Subcutaneous abdominal adipose tissue (tissue), 5 donors: ENCODE measurements around the gene PPP2R2D.
A peak's percentile ranks its signal among the peaks of the same experiment; 100 is the strongest.

Source experiments
- H3K27ac ChIP-seq: one replicate; pipeline ENCODE4 v1.7.0; 2013; ENCODE audit warnings: low read depth, mild to moderate bottlenecking, inconsistent platforms, low read length, moderate library complexity
- H3K27me3 ChIP-seq, 5 donors: one replicate each; pipeline ENCODE4 v1.7.0; 2013; ENCODE audit warnings: low read length in 5 of 5, inconsistent platforms in 1 of 5; ENCODE audit not compliant: control insufficient read depth in 5 of 5, insufficient read depth in 4 of 5
- H3K36me3 ChIP-seq, 5 donors: one replicate each; pipeline ENCODE4 v1.7.0; 2013; ENCODE audit warnings: low read length in 5 of 5; ENCODE audit not compliant: control insufficient read depth in 5 of 5, insufficient read depth in 5 of 5
- H3K4me1 ChIP-seq, 5 donors: one replicate each; pipeline ENCODE4 v1.7.0; 2013; ENCODE audit warnings: low read length in 5 of 5, mild to moderate bottlenecking in 3 of 5, moderate library complexity in 1 of 5; ENCODE audit not compliant: control insufficient read depth in 5 of 5, insufficient read depth in 5 of 5
- H3K4me3 ChIP-seq, 5 donors: one replicate each; pipeline ENCODE4 v1.7.0; 2013; ENCODE audit warnings: low read length in 5 of 5, low read depth in 1 of 5
- H3K9ac ChIP-seq, 5 donors: one replicate each; pipeline ENCODE4 v1.7.0; 2013; ENCODE audit warnings: low read length in 5 of 5, mild to moderate bottlenecking in 4 of 5, moderate library complexity in 3 of 5
- H3K9me3 ChIP-seq, 5 donors: one replicate each; pipeline ENCODE4 v1.7.0; 2013; ENCODE audit warnings: low read length in 5 of 5; ENCODE audit not compliant: control insufficient read depth in 5 of 5
- donor health status: healthy.
- donor health status: healthy.
- donor health status: healthy.
- donor health status: healthy.
- donor health status: healthy.

The PPP2R2D gene

GRCh38 chr10:131972474-131973071 is 71.8 kb downstream of the PPP2R2D start:
- Histone ChIP-seq H3K9ac (no peak overlapping the region), H3K36me3 (peaks cover 6 to 50% (median 40%) of the 10 kb centered on the region in 5 donors), H3K4me1 (peaks cover 3 to 29% (median 16%) of the 10 kb centered on the region in 5 donors), H3K27ac (peak overlapping the region; percentile 54), H3K4me3 (peak overlapping the region in 2 of 5 donors; percentile 2 to 11), H3K27me3 (no peaks in the 10 kb centered on the region), H3K9me3 (no peaks in the 10 kb centered on the region)

- peaks cover 8 to 47% (median 37%) of the 10 kb centered on the region in 5 donors for H3K36me3 ChIP-seq
- H3K9ac ChIP-seq: no peak overlapping the region
- peak overlapping the region; percentile 54 for H3K27ac ChIP-seq
- peaks cover 3 to 31% (median 16%) of the 10 kb centered on the region in 5 donors for H3K4me1 ChIP-seq
- no peaks in the 10 kb centered on the region for H3K27me3 ChIP-seq
- H3K4me3 ChIP-seq: peak overlapping the region in 1 of 5 donors; percentile 2
- no peaks in the 10 kb centered on the region for H3K9me3 ChIP-seq
Measured at GRCh38 chr10:131973160-131973951, 72.5 kb downstream of the PPP2R2D start.

GRCh38 chr10:131974034-131974817 is 73.4 kb downstream of the PPP2R2D start:
- Histone ChIP-seq H3K27me3 (no peaks in the 10 kb centered on the region), H3K27ac (no peak overlapping the region), H3K9me3 (no peaks in the 10 kb centered on the region), H3K36me3 (peaks cover 5 to 38% (median 29%) of the 10 kb centered on the region in 5 donors), H3K4me3 (no peak overlapping the region), H3K9ac (no peak overlapping the region), H3K4me1 (peaks cover 5 to 40% (median 23%) of the 10 kb centered on the region in 5 donors)

- Histone ChIP-seq H3K9me3 (no peaks in the 10 kb centered on the region), H3K27me3 (no peaks in the 10 kb centered on the region), H3K4me3 (no peak overlapping the region), H3K4me1 (peaks cover 9 to 48% (median 31%) of the 10 kb centered on the region in 5 donors), H3K36me3 (peaks cover 5 to 30% (median 21%) of the 10 kb centered on the region in 5 donors), H3K9ac (no peak overlapping the region), H3K27ac (no peak overlapping the region)
Measured at GRCh38 chr10:131975003-131975402, 74.2 kb downstream of the PPP2R2D start.

- no peak overlapping the region for H3K4me3 ChIP-seq
- H3K36me3 ChIP-seq: peaks cover 5 to 22% (median 13%) of the 10 kb centered on the region in 5 donors
- H3K4me1 ChIP-seq: peaks cover 9 to 56% (median 38%) of the 10 kb centered on the region in 5 donors
- H3K27ac ChIP-seq: no peak overlapping the region
- no peaks in the 10 kb centered on the region for H3K27me3 ChIP-seq
- H3K9me3 ChIP-seq: no peaks in the 10 kb centered on the region
- H3K9ac ChIP-seq: peak overlapping the region in 1 of 5 donors; percentile 35
Measured at GRCh38 chr10:131975796-131976195, 75.0 kb downstream of the PPP2R2D start.

GRCh38 chr10:131977323-131978096 is 76.7 kb downstream of the PPP2R2D start:
- Histone ChIP-seq H3K27ac (no peak overlapping the region), H3K4me1 (peaks cover 9 to 57% (median 48%) of the 10 kb centered on the region in 5 donors), H3K9ac (no peak overlapping the region)

GRCh38 chr10:131978366-131978765 is 77.6 kb downstream of the PPP2R2D start:
- Histone ChIP-seq H3K27me3 (no peaks in the 10 kb centered on the region), H3K9me3 (no peaks in the 10 kb centered on the region), H3K4me1 (peaks cover 6 to 53% (median 42%) of the 10 kb centered on the region in 5 donors), H3K36me3 (peaks cover 0 to 6% (median 2%) of the 10 kb centered on the region in 5 donors), H3K9ac (no peak overlapping the region), H3K4me3 (no peak overlapping the region), H3K27ac (peak overlapping the region; percentile 23)

More at GRCh38 chr10:131977323-131978096, 76.7 kb downstream of the PPP2R2D start:
- Histone ChIP-seq H3K27me3 (no peaks in the 10 kb centered on the region), H3K36me3 (peaks cover 0 to 7% (median 2%) of the 10 kb centered on the region in 5 donors), H3K4me3 (no peak overlapping the region), H3K9me3 (no peaks in the 10 kb centered on the region)

GRCh38 chr10:131978851-131979250 is 78.0 kb downstream of the PPP2R2D start:
- Histone ChIP-seq H3K27ac (peak overlapping the region; percentile 69), H3K9me3 (no peaks in the 10 kb centered on the region), H3K27me3 (no peaks in the 10 kb centered on the region), H3K4me1 (peaks cover 6 to 51% (median 39%) of the 10 kb centered on the region in 5 donors), H3K36me3 (peaks cover 0 to 4% (median 2%) of the 10 kb centered on the region in 5 donors), H3K9ac (peak overlapping the region in 1 of 5 donors; percentile 48), H3K4me3 (peak overlapping the region in 1 of 5 donors; percentile 90)

- Histone ChIP-seq H3K36me3 (peaks cover 0 to 4% (median 2%) of the 10 kb centered on the region in 5 donors), H3K9ac (peak overlapping the region in 4 of 5 donors; percentile 41 to 77 (median 60)), H3K4me1 (peaks cover 6 to 51% (median 39%) of the 10 kb centered on the region in 5 donors), H3K27me3 (no peaks in the 10 kb centered on the region), H3K4me3 (peak overlapping the region; percentile 56 to 90 (median 85)), H3K9me3 (no peaks in the 10 kb centered on the region), H3K27ac (peak overlapping the region; percentile 69)
Measured at GRCh38 chr10:131979336-131979735, 78.5 kb downstream of the PPP2R2D start.
